ENCODE data around the gene RPS6KA5.

- TF ChIP-seq EZH2 (IDR thresholded peaks at IDR 0.05; ENCODE audit: low read length, missing control alignments) (no peak), CTCF (conservative IDR thresholded peaks at IDR 0.05 in 1 of 2, IDR thresholded peaks at IDR 0.05 in 1 of 2; ENCODE audit: low read depth in 1 of 2, low read length in 2 of 2) (no peak)
Observed at GRCh38 chr14:91056361-91056760, 4.1 kb downstream of the RPS6KA5 start.
